Activated CD4-positive, alpha-beta T cell treated with anti-CD3 and anti-CD28 coated beads, Interleukin-2, amount 10 ng/mL, durations not matched to agents 7 days and 5 days (primary cell): ENCODE results near the gene CARMIL3. TPM values are rescaled to one million over a fixed set of nuclear protein-coding genes. Genes with fewer than 3 reads are reported as not detected.

Experiments used
- CTCF ChIA-PET: fragments of 350-600 bp; sonication (Branson Sonifier 250); formaldehyde crosslinking; loops from one replicate; lab custom pipeline; 2021; ENCODE audit warnings: antibody characterized with exemption; lab: Charles Lee
- POLR2A ChIA-PET: fragments of 350-600 bp; sonication (Branson Sonifier 250); formaldehyde crosslinking; loops from one replicate; lab custom pipeline; 2021; ENCODE audit warnings: antibody characterized with exemption; lab: Charles Lee
- DNase-seq: peaks from one replicate; pipeline ENCODE4 v3.0.0-alpha.2; 2020
- H3K27ac Mint-ChIP-seq: one replicate; pipeline ENCODE4 v1.8.0; 2021; ENCODE audit warnings: mild to moderate bottlenecking, moderate library complexity, mixed read lengths
- H3K27me3 Mint-ChIP-seq: one replicate; pipeline ENCODE4 v1.8.0; 2021; ENCODE audit warnings: mixed read lengths
- H3K36me3 Mint-ChIP-seq: one replicate; pipeline ENCODE4 v1.8.0; 2021; ENCODE audit warnings: low read depth, mixed read lengths
- H3K4me1 Mint-ChIP-seq: one replicate; pipeline ENCODE4 v1.8.0; 2021; ENCODE audit warnings: mixed read lengths
- H3K4me3 Mint-ChIP-seq: one replicate; pipeline ENCODE4 v1.8.0; 2021; ENCODE audit warnings: mild to moderate bottlenecking, moderate library complexity, mixed read lengths
- H3K9me3 Mint-ChIP-seq: one replicate; pipeline ENCODE4 v1.8.0; 2021; ENCODE audit warnings: mixed read lengths
- total RNA-seq, 2 experiments: library from RNA; stranded (reverse); gene quantifications; one replicate each; pipeline ENCODE4 v1.2.3, GENCODE V29; 2021

Gene CARMIL3
- total RNA-seq, 2 experiments from 2014 or later = 0.83 to 1.1 TPM

DNA sequence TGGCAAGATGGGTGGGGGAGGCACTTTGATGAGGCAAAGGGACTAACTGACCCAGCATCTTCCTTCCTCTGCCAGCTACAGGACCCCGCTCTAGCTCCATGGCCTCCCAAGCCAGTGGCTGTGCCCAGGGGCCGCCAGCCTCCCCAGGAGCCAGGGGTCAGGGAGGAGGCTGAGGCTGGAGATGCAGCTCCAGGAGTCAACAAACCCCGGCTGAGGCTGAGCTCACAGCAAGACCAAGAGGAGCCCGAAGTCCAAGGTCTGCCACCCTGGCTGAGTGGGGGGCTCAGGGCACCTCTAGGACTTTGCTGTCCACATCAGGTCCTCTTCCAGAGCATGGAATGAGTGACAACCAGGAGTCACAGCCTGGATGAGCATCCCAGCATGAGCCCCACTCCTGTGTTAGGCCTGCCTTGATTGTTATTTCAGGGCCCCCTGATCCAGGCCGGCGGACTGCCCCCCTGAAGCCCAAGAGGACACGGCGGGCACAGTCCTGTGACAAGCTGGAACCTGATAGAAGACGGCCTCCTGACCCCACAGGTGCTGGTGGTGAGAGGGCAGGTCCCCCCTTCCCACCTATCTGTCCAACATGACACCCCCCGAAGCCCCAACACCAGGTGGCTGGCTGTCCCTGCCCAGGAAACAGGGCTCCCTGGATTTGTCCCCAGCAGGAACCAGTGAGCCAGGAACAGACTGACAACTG, 17.1 kb downstream of the CARMIL3 start:
- H3K9me3 Mint-ChIP-seq = no peaks in the 10 kb centered on the region
- H3K36me3 Mint-ChIP-seq = no peaks in the 10 kb centered on the region
- no peak overlapping the region for H3K27ac Mint-ChIP-seq
- ChIA-PET CTCF (interaction anchor here (1.1 to 1.4 kb wide), 5 partner anchors 11 to 40 kb away, joined by 3 read pairs; no protein-coding TSS in a partner anchor), POLR2A (no interaction called here)
- peaks cover 2% of the 10 kb centered on the region for H3K27me3 Mint-ChIP-seq
- no peak for DNase-seq
- no peak overlapping the region for H3K4me3 Mint-ChIP-seq
- no peaks in the 10 kb centered on the region for H3K4me1 Mint-ChIP-seq

DNA sequence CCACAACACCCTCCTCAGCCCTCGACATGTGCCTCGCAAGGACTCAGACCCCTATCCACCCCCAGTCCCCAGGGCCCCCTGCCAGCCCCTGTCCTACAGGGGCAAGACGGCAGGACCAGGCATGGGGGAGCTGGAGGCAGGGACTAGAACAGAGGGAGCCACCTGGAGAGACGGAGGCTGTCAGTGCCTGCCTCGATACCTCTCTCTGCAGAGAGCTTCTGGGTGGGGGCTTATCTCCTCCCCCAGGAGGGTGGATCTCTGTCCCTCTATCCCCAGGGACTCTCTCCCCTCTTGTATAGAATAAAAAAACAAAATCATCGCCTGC, 17.6 kb downstream of the CARMIL3 start:
- H3K27me3 Mint-ChIP-seq = peaks cover 2% of the 10 kb centered on the region
- DNase-seq = no peak
- CTCF ChIA-PET = interaction anchor here (1.2 to 1.4 kb wide), 2 partner anchors 21 to 39 kb away, joined by 3 read pairs; no protein-coding TSS in a partner anchor
- no peaks in the 10 kb centered on the region for H3K36me3 Mint-ChIP-seq
- no peak overlapping the region for H3K27ac Mint-ChIP-seq
- POLR2A ChIA-PET = no interaction called here
- no peaks in the 10 kb centered on the region for H3K4me1 Mint-ChIP-seq
- H3K4me3 Mint-ChIP-seq = no peak overlapping the region
- H3K9me3 Mint-ChIP-seq = no peaks in the 10 kb centered on the region

DNA sequence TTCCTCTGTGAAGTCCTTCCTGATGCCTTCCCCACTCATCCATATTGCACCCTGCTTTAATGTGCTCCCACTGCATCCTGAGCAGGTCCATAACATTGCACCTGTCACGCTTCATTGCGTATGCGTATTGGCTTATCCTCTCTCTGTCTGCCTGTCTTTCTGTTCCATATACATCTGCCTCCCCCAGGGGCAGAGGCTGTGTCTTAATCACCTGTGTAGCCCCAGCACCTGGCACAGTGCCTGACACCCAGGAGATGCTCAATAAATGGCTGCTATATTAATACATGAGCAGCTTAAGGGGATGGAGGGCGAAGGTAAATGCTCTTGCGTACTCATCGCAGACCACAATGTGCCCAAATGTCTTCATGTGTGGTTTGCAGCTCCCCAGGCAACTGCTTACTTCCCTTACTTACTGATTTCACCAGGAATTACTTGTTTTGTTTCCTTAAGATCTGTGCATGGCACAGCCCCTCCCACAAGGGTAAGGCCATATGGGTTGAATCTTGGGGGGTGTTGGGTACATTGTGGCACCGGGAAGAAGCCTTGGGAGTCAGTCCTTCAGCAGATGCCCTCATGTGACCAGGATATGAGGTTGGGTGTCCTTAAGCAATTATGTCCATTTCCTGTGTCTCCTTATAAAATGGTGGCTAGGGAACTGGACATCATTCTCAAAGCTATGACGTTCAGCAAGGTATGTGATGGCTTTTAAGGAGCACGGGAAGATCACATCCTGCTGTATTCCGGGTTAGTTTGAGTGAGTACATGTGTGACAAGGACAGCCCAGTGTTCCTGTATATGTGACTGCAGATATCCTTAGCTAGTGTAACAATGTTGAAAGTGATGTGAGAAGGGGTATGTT, 18.7 kb downstream of the CARMIL3 start:
- no peaks in the 10 kb centered on the region for H3K9me3 Mint-ChIP-seq
- H3K27me3 Mint-ChIP-seq = peaks cover 2% of the 10 kb centered on the region
- POLR2A ChIA-PET = no interaction called here
- H3K27ac Mint-ChIP-seq = no peak overlapping the region
- peaks cover 5% of the 10 kb centered on the region for H3K4me1 Mint-ChIP-seq
- CTCF ChIA-PET = interaction anchor here (0.7 to 1.5 kb wide), 4 partner anchors 13 to 20 kb away, joined by 3 to 4 read pairs (median 3); partner anchors contain the start of gene CARMIL3
- DNase-seq = no peak
- H3K4me3 Mint-ChIP-seq = no peak overlapping the region
- H3K36me3 Mint-ChIP-seq = no peaks in the 10 kb centered on the region

DNA sequence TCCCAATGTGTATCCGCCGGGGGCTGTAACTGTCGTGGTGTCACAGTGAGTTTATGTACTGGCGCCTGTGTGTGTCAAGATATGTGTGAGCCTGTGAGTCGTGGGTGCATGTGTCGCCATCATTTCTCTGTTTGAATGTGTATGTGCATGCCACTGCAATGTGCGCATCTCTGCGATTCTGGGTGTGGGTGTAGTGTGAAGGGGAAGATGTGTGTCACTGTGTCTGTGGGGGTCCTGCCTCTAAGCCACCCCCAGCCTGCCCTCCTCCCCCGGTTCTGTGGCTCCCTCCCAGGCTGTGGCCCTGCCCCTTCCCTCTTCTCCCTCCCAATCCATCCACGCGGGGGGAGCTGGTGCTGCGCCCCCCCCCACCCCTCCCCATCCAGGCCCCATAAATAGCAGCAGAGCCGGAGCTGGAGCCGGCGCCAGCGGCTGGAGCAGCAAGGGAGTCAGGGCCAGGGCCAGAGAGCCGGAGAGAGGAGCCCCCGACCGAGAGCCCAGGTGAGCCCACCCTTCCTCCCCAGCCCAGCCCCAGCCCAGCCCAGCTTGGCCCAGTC, 19.4 kb downstream of the CARMIL3 start, which contains the start of gene CPNE6:
Gene CPNE6, plus strand, starts transcription at position 419 of the 554 bp plus-strand sequence. CDS start 1,375 bp downstream, outside the sequence.
- ChIA-PET CTCF (interaction anchor here (0.6 to 1.5 kb wide), 4 partner anchors 13 to 94 kb away, joined by 3 to 4 read pairs (median 3); partner anchors contain the start of gene CARMIL3), POLR2A (no interaction called here)
- H3K27ac Mint-ChIP-seq = no peak within 1 kb of the TSS
- no peak within 1 kb of the TSS for H3K4me3 Mint-ChIP-seq
- no peaks in the 10 kb centered on the region for H3K36me3 Mint-ChIP-seq
- peaks cover 11% of the 10 kb centered on the region for H3K4me1 Mint-ChIP-seq
- no peaks in the 10 kb centered on the region for H3K9me3 Mint-ChIP-seq
- H3K27me3 Mint-ChIP-seq = peaks cover 2% of the 10 kb centered on the region
- no peak for DNase-seq

DNA sequence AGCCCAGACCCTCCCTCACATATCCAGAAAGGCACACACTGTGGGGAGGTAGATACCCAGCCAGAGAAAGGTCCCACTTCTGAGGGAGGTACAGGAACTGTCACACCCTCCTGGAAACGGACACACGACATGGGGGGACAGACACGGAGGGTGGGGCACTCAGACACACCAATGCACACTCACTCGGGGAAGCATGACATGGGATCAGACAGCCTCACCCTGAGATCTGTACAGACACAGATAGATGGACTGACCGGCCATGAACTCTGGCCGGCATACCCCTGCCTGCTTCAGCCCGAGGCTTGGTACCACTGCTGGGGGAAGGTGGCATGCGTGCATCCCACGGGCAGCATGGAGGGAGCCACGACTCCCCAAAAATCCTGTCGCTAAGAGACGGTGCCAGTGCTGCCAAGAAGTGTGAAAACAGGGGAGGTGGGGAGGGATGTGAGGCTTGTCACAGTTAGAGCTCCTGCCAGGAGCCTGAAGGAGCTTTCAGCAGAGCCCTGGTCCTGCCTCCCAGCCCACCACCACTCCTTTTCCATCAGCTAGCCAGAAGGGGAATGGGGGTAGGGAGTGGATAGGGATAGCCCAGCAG, 20.1 kb downstream of the CARMIL3 start:
- ChIA-PET POLR2A (no interaction called here), CTCF (interaction anchor here (0.6 to 1.2 kb wide), 2 partner anchors 37 to 94 kb away, joined by 3 read pairs; no protein-coding TSS in a partner anchor)
- Mint-ChIP-seq H3K27ac (no peak overlapping the region), H3K36me3 (no peaks in the 10 kb centered on the region), H3K4me3 (no peak overlapping the region), H3K27me3 (peaks cover 2% of the 10 kb centered on the region), H3K9me3 (no peaks in the 10 kb centered on the region), H3K4me1 (peaks cover 15% of the 10 kb centered on the region)
- no peak for DNase-seq

DNA sequence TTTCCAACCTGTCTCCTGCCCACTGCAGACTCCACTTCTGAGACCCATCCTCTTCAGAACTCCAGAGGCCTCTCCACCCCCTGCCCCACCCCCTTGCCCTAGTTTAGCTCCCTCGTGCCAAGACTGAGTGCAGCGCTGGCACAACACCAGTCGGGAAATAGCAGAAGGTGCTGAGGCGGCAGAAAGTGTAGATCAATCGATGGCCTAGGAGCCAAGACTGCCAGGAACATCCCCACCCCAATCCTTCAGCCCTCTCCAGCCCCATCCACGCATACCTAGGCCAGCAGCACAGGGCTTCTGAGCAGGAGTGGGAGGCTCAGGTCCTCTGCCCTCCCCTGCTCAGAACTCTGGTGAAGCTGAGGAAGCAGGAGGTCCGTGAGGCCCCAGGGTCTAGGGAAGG, 20.6 kb downstream of the CARMIL3 start:
- POLR2A ChIA-PET = no interaction called here
- Mint-ChIP-seq H3K4me3 (no peak overlapping the region), H3K27me3 (peaks cover 2% of the 10 kb centered on the region), H3K4me1 (peaks cover 15% of the 10 kb centered on the region), H3K27ac (no peak overlapping the region), H3K9me3 (no peaks in the 10 kb centered on the region), H3K36me3 (no peaks in the 10 kb centered on the region)
- CTCF ChIA-PET = interaction anchor here (1.2 kb wide), 1 partner anchor 36 kb away, joined by 3 read pairs; no protein-coding TSS in a partner anchor
- DNase-seq = no peak

DNA sequence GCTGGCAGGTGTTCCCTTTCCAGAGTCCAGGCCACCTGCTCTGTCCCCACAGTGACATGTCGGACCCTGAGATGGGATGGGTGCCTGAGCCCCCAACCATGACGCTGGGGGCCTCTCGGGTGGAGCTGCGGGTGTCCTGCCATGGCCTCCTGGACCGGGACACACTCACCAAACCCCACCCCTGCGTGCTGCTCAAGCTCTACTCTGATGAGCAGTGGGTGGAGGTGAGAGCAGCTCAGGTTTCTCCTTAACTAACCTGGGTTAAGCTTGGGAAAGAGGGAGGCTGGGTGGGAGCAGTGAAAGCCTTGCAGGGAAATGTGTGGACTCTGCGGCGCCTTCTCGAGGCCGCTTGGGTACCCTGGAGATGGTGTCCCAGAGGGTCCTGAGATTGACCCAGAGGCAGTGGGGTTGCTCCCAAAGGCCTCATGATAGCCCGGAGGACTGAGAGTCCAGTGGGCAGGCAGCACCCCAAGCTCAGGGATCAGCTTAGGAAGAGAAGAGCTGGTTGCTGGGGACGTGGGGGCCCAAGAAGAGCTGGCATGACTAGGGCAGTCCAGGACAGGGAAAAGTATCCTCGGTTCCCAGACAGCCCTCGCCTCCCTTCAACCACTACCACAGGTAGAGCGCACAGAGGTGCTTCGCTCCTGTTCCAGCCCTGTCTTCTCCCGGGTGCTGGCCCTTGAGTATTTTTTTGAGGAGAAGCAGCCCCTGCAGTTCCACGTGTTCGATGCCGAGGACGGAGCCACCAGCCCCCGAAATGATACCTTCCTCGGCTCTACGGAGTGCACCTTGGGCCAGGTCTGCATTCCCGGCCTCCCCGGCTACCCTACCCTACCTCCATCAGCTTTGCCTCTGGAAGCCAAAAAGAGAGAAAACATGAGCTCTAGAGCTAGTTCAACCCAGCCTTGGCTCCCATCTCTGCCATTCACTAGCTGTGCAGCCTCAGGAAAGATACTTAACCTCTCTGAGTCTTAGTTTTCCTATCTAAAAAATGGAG, 21.4 kb downstream of the CARMIL3 start:
- Mint-ChIP-seq H3K27me3 (peaks cover 2% of the 10 kb centered on the region), H3K9me3 (no peaks in the 10 kb centered on the region), H3K4me3 (no peak overlapping the region), H3K27ac (no peak overlapping the region), H3K36me3 (no peaks in the 10 kb centered on the region), H3K4me1 (peaks cover 15% of the 10 kb centered on the region)
- DNase-seq = no peak
- POLR2A ChIA-PET = no interaction called here
- CTCF ChIA-PET = interaction anchor here (1.2 to 1.8 kb wide), 2 partner anchors 21 to 36 kb away, joined by 3 to 5 read pairs; partner anchors contain the start of gene CARMIL3

DNA sequence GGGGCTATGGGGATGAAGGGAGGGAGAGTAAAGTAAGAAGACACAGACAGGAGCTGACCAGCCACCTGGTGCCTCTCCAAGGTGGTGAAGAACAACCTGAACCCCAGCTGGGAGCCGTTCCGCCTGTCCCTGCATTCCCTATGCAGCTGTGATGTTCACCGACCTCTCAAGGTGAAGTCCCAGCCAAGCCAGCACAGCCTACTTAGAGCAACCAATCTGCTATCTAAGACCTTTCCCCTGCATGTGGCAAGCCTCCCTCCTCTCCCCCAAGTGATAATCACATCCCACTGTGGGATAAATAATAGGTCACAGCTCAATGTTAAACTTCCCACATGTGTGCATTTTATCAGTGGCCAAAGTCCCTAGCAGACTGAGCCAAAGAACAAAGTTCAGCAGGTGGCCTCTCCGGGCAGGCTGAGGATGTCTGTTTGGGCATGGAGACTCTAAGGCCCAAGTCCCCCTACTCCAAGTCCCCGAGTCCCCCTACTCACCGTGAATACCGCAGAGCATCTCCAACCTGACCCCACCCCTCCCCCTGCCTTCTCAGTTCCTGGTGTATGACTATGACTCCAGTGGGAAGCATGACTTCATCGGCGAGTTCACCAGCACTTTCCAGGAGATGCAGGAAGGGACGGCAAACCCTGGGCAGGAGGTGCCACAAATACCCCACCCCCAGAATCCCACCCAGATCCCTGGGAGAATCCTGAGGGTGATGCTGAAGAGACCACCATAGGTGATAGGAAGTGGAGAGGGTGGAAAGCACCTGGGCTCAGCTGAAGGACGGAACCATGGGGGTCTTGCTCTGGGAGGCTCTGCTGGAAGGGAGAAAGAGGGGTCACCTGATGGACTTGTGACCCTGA, 23.0 kb downstream of the CARMIL3 start:
- CTCF ChIA-PET = interaction anchor here (1.1 to 2.1 kb wide), 5 partner anchors 10 to 105 kb away, joined by 3 to 8 read pairs (median 4); partner anchors contain the start of gene CARMIL3
- Mint-ChIP-seq H3K9me3 (no peaks in the 10 kb centered on the region), H3K4me3 (no peak overlapping the region), H3K27ac (peak overlapping the region; percentile 85), H3K4me1 (peaks cover 20% of the 10 kb centered on the region), H3K27me3 (peaks cover 4% of the 10 kb centered on the region), H3K36me3 (no peaks in the 10 kb centered on the region)
- POLR2A ChIA-PET = no interaction called here
- DNase-seq = no peak

DNA sequence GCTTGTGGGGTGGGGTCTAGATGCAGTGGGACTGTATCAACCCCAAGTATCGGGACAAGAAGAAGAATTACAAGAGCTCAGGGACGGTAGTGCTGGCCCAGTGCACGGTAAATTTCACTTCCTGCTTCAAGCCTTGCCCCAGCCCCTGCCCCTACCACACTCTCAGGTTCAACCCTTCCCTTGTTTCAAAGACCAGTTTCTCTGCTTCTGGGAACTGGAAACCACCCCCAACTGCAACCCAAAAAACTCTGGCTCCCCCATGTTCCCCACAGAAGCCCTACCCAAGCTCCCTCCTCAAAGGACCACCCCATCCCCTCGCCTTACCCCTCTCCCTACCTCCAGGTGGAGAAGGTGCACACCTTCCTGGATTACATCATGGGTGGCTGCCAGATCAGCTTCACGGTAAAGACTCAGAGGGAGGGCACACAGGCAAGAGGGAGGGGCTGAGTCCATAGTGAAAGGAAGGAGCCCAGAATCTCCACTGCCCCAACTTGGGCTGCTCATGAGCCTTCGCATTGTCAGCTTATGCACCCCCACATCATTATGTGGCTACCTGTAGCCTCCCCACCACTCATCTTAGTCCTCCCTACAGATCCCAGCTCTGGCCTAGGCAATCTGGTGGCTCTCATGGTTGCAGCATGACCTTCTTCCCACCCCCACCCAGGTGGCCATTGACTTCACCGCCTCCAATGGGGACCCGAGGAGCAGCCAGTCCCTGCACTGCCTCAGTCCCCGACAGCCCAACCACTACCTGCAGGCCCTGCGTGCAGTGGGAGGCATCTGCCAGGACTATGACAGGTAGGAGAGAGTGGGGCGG, 23.9 kb downstream of the CARMIL3 start:
- peaks cover 28% of the 10 kb centered on the region for H3K4me1 Mint-ChIP-seq
- no peaks in the 10 kb centered on the region for H3K9me3 Mint-ChIP-seq
- DNase-seq = no peak
- peak overlapping the region; percentile 8 for H3K4me3 Mint-ChIP-seq
- H3K36me3 Mint-ChIP-seq = no peaks in the 10 kb centered on the region
- H3K27me3 Mint-ChIP-seq = peaks cover 2% of the 10 kb centered on the region
- ChIA-PET CTCF (interaction anchor here (1.4 to 2.1 kb wide), 2 partner anchors 15 to 16 kb away, joined by 3 to 8 read pairs; no protein-coding TSS in a partner anchor), POLR2A (no interaction called here)
- H3K27ac Mint-ChIP-seq = peak overlapping the region; percentile 85

DNA sequence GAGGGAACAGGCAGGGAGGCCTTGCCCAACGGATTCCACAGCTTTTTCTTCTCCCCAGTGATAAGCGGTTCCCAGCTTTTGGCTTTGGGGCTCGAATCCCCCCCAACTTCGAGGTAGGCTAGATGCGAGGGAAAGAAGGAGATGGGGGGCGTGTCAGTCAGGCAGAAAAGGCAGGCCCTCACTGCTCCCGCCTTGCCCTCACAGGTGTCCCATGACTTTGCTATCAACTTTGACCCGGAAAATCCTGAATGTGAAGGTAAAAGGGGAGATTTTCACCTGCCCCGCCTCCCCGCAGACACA, 24.4 kb downstream of the CARMIL3 start:
- Mint-ChIP-seq H3K27me3 (peaks cover 2% of the 10 kb centered on the region), H3K27ac (no peak overlapping the region)
- POLR2A ChIA-PET = no interaction called here

More for the DNA sequence above, 24.4 kb downstream of the CARMIL3 start:
- Mint-ChIP-seq H3K36me3 (no peaks in the 10 kb centered on the region), H3K4me1 (peaks cover 31% of the 10 kb centered on the region), H3K9me3 (no peaks in the 10 kb centered on the region), H3K4me3 (no peak overlapping the region)
- CTCF ChIA-PET = interaction anchor here (2.1 kb wide), 1 partner anchor 14 kb away, joined by 8 read pairs; no protein-coding TSS in a partner anchor
- no peak for DNase-seq
